Endothelial cell (in vitro differentiated cells): ENCODE data around the gene SH2B2. TPM values are rescaled to one million over a fixed set of nuclear protein-coding genes. Genes with fewer than 3 reads are reported as not detected.
"Not testable (repeated sequence)": the region's sequence is repeated elsewhere in the genome, so short reads cannot be mapped to it uniquely, and the experiment has no call there.

ENCODE experiments used
- DNase-seq: peaks from one replicate; pipeline ENCODE4 v3.0.0; 2021; ENCODE audit warnings: low spot score
- H3K27ac Mint-ChIP-seq: one replicate; pipeline ENCODE4 v1.8.0; 2021; ENCODE audit warnings: mixed read lengths, inconsistent platforms; ENCODE audit not compliant: unreplicated experiment
- H3K27me3 Mint-ChIP-seq: one replicate; pipeline ENCODE4 v1.8.0; 2021; ENCODE audit warnings: mild to moderate bottlenecking, moderate library complexity, mixed read lengths, inconsistent platforms; ENCODE audit not compliant: unreplicated experiment
- H3K36me3 Mint-ChIP-seq: one replicate; pipeline ENCODE4 v1.8.0; 2021; ENCODE audit warnings: mild to moderate bottlenecking, low read depth, mixed read lengths, inconsistent platforms; ENCODE audit not compliant: unreplicated experiment
- H3K4me1 Mint-ChIP-seq: one replicate; pipeline ENCODE4 v1.8.0; 2021; ENCODE audit warnings: mild to moderate bottlenecking, mixed read lengths, inconsistent platforms; ENCODE audit not compliant: unreplicated experiment
- H3K4me3 Mint-ChIP-seq: one replicate; pipeline ENCODE4 v1.8.0; 2021; ENCODE audit warnings: mild to moderate bottlenecking, mixed read lengths, inconsistent platforms; ENCODE audit not compliant: unreplicated experiment
- H3K9me3 Mint-ChIP-seq: one replicate; pipeline ENCODE4 v1.8.0; 2021; ENCODE audit warnings: mixed read lengths, inconsistent platforms; ENCODE audit not compliant: unreplicated experiment
- CTCF ChIP-seq: fragments of 200-600 bp; sonication (generic); IDR thresholded peaks from one replicate; pipeline ENCODE4 v1.5.0; 2021; ENCODE audit warnings: antibody characterized with exemption; ENCODE audit not compliant: unreplicated experiment
- total RNA-seq: library from RNA; stranded (reverse); fragmentation: NEBNext Ultra II Directional; extraction: Animal tissue kit (Norgen Biotek cat#: 25700); gene quantifications from one replicate; pipeline ENCODE4 v1.2.1, GENCODE V29; 2021; ENCODE audit not compliant: unreplicated experiment

The SH2B2 gene
- total RNA-seq, 1 donor from 2014 or later: 2.6 TPM

- Mint-ChIP-seq H3K4me1 (peaks cover 4% of the 10 kb centered on the region), H3K36me3 (no peaks in the 10 kb centered on the region), H3K27me3 (peaks cover 8% of the 10 kb centered on the region), H3K4me3 (no peak overlapping the region), H3K27ac (no peak overlapping the region), H3K9me3 (no peaks in the 10 kb centered on the region)
- DNase-seq: no peak
- TF ChIP-seq CTCF: no peak
Measured at GRCh38 chr7:102326157-102326889, 39.7 kb downstream of the SH2B2 start.

GRCh38 chr7:102327183-102327582 lies 40.5 kb downstream of the SH2B2 start:
- not testable (repeated sequence) for H3K9me3 Mint-ChIP-seq, H3K27me3 Mint-ChIP-seq, H3K27ac Mint-ChIP-seq, H3K4me3 Mint-ChIP-seq, H3K36me3 Mint-ChIP-seq, DNase-seq, H3K4me1 Mint-ChIP-seq

GRCh38 chr7:102328863-102329262 lies 42.2 kb downstream of the SH2B2 start:
- H3K36me3 Mint-ChIP-seq, H3K27me3 Mint-ChIP-seq, H3K9me3 Mint-ChIP-seq, H3K4me3 Mint-ChIP-seq, H3K27ac Mint-ChIP-seq, H3K4me1 Mint-ChIP-seq, DNase-seq: not testable (repeated sequence)

GRCh38 chr7:102329366-102329765 lies 42.7 kb downstream of the SH2B2 start:
- DNase-seq, H3K27ac Mint-ChIP-seq, H3K9me3 Mint-ChIP-seq, H3K4me1 Mint-ChIP-seq, H3K4me3 Mint-ChIP-seq, H3K27me3 Mint-ChIP-seq, H3K36me3 Mint-ChIP-seq: not testable (repeated sequence)

- H3K4me1 Mint-ChIP-seq, H3K27me3 Mint-ChIP-seq, H3K9me3 Mint-ChIP-seq, H3K27ac Mint-ChIP-seq, DNase-seq, H3K36me3 Mint-ChIP-seq, H3K4me3 Mint-ChIP-seq: not testable (repeated sequence)
Measured at GRCh38 chr7:102330666-102331460, 44.2 kb downstream of the SH2B2 start.

GRCh38 chr7:102335574-102335973 lies 48.9 kb downstream of the SH2B2 start:
- not testable (repeated sequence) for H3K4me3 Mint-ChIP-seq, H3K27ac Mint-ChIP-seq, H3K36me3 Mint-ChIP-seq, H3K9me3 Mint-ChIP-seq, H3K4me1 Mint-ChIP-seq, DNase-seq, H3K27me3 Mint-ChIP-seq

GRCh38 chr7:102337002-102337401 lies 50.3 kb downstream of the SH2B2 start:
- not testable (repeated sequence) for H3K36me3 Mint-ChIP-seq

GRCh38 chr7:102337420-102337819 lies 50.8 kb downstream of the SH2B2 start:
- H3K4me1 Mint-ChIP-seq, H3K27me3 Mint-ChIP-seq, H3K9me3 Mint-ChIP-seq, H3K4me3 Mint-ChIP-seq, H3K27ac Mint-ChIP-seq, H3K36me3 Mint-ChIP-seq, DNase-seq: not testable (repeated sequence)

More at GRCh38 chr7:102337002-102337401, 50.3 kb downstream of the SH2B2 start:
- H3K27ac Mint-ChIP-seq, H3K9me3 Mint-ChIP-seq, H3K27me3 Mint-ChIP-seq, H3K4me3 Mint-ChIP-seq, DNase-seq, H3K4me1 Mint-ChIP-seq: not testable (repeated sequence)

- not testable (repeated sequence) for H3K9me3 Mint-ChIP-seq, DNase-seq, H3K27ac Mint-ChIP-seq, H3K36me3 Mint-ChIP-seq, H3K4me1 Mint-ChIP-seq, H3K4me3 Mint-ChIP-seq, H3K27me3 Mint-ChIP-seq
Measured at GRCh38 chr7:102340599-102341368, 54.1 kb downstream of the SH2B2 start.

- not testable (repeated sequence) for H3K4me1 Mint-ChIP-seq, H3K4me3 Mint-ChIP-seq, H3K27ac Mint-ChIP-seq, H3K9me3 Mint-ChIP-seq, H3K36me3 Mint-ChIP-seq, H3K27me3 Mint-ChIP-seq, DNase-seq
Measured at GRCh38 chr7:102346983-102347382, 60.3 kb downstream of the SH2B2 start.

GRCh38 chr7:102356344-102356743 lies 69.7 kb downstream of the SH2B2 start, which contains the start of gene SPDYE6:
SPDYE6 (minus strand) TSS chr7:102356444; CDS start chr7:102356023, 421 bp downstream.
- not testable (repeated sequence) for H3K36me3 Mint-ChIP-seq, H3K27ac Mint-ChIP-seq, H3K27me3 Mint-ChIP-seq, H3K4me1 Mint-ChIP-seq, H3K9me3 Mint-ChIP-seq, DNase-seq, H3K4me3 Mint-ChIP-seq
